H1 (cell line): ENCODE results near the gene DOP1A. TPM values are rescaled to one million over a fixed set of nuclear protein-coding genes. Genes with fewer than 3 reads are reported as not detected.

Experiments
- CTCF ChIA-PET: fragments of 300-600 bp; sonication (Branson Sonifier 250); formaldehyde crosslinking; loops from one replicate; lab custom pipeline; 2021; ENCODE audit not compliant: partially characterized antibody; lab: Charles Lee
- POLR2A ChIA-PET: fragments of 300-600 bp; sonication (Branson Sonifier 250); formaldehyde crosslinking; loops from one replicate; lab custom pipeline; 2021; ENCODE audit warnings: inconsistent platforms; ENCODE audit not compliant: partially characterized antibody; lab: Charles Lee
- DNase-seq, 2 experiments: peaks; one replicate each; pipeline versions ENCODE4 v3.0.0 to v3.0.0-alpha.2; 2010 to 2022; ENCODE audit warnings: low spot score in 2 of 2, low read depth in 1 of 2, mixed read lengths in 1 of 2
- FAIRE-seq: peaks from 2 replicates; lab custom pipeline; 2011; peaks lifted over from hg19 to GRCh38; lab: Jason Lieb, UNC
- H2AFZ ChIP-seq: 2 replicates; pipeline ENCODE4 v1.8.1; 2012; ENCODE audit warnings: low read length, inconsistent platforms
- H2AK5ac ChIP-seq: 2 replicates; pipeline ENCODE4 v1.6.1; 2013; ENCODE audit warnings: low read depth, low read length
- H2BK120ac ChIP-seq: replicated peaks from 2 replicates; pipeline ENCODE3; 2013; ENCODE audit warnings: low read depth, low read length, inconsistent platforms
- H2BK12ac ChIP-seq: 2 replicates; pipeline ENCODE4 v1.6.1; 2013; ENCODE audit warnings: low read depth, low read length
- H2BK15ac ChIP-seq: 2 replicates; pipeline ENCODE4 v1.6.1; 2013; ENCODE audit warnings: low read length
- H2BK20ac ChIP-seq: 2 replicates; pipeline ENCODE4 v1.6.1; 2013; ENCODE audit warnings: low read length
- H2BK5ac ChIP-seq: 2 replicates; pipeline ENCODE4 v1.6.1; 2013; ENCODE audit warnings: low read depth, low read length
- H3K14ac ChIP-seq: 2 replicates; pipeline ENCODE4 v1.6.1; 2013; ENCODE audit warnings: inconsistent platforms; ENCODE audit not compliant: insufficient read length
- H3K18ac ChIP-seq: 2 replicates; pipeline ENCODE4 v1.6.1; 2013; ENCODE audit warnings: low read length; ENCODE audit errors: extremely low read depth
- H3K23ac ChIP-seq: 2 replicates; pipeline ENCODE4 v1.6.1; 2013; ENCODE audit warnings: inconsistent platforms; ENCODE audit not compliant: insufficient read length
- H3K23me2 ChIP-seq: 2 replicates; pipeline ENCODE4 v1.6.1; 2013; ENCODE audit warnings: low read depth, low read length
- H3K27ac ChIP-seq: 2 replicates; pipeline ENCODE4 v1.6.1; 2011; ENCODE audit warnings: low read depth, low read length, inconsistent platforms
- H3K27me3 ChIP-seq, 4 experiments: replicated peaks in 1 of 4; 1 replicate in 1 of 4; 2 replicates in 3 of 4; pipeline versions ENCODE4 v1.6.1 to v1.8.1; 2011 to 2013; ENCODE audit warnings: low read length in 3 of 4, mild to moderate bottlenecking in 3 of 4, inconsistent platforms in 2 of 4, mixed read lengths in 2 of 4, moderate library complexity in 1 of 4; ENCODE audit not compliant: control insufficient read depth in 3 of 4, insufficient read depth in 3 of 4; ENCODE audit errors: extremely low read depth in 1 of 4
- H3K36me3 ChIP-seq, 4 experiments: 2 replicates each; pipeline versions ENCODE4 v1.6.1 to v1.8.1; 2011 to 2013; ENCODE audit warnings: mild to moderate bottlenecking in 4 of 4, low read length in 3 of 4, moderate library complexity in 2 of 4, control low read depth in 1 of 4, inconsistent platforms in 1 of 4; ENCODE audit not compliant: insufficient read depth in 4 of 4, control insufficient read depth in 2 of 4
- H3K4ac ChIP-seq: replicated peaks from 2 replicates; pipeline ENCODE3; 2013; ENCODE audit warnings: low read length, low read depth, mixed read lengths, inconsistent platforms; ENCODE audit not compliant: insufficient read length
- H3K4me1 ChIP-seq, 4 experiments: replicated peaks in 1 of 4; 1 replicate in 1 of 4; 2 replicates in 3 of 4; pipeline versions ENCODE4 v1.6.1 to v1.8.1; 2011 to 2013; ENCODE audit warnings: low read length in 3 of 4, inconsistent platforms in 2 of 4, mixed read lengths in 1 of 4; ENCODE audit not compliant: insufficient read depth in 4 of 4, control insufficient read depth in 3 of 4
- H3K4me2 ChIP-seq, 2 experiments: 2 replicates each; pipeline versions ENCODE4 v1.6.1 to v1.8.1; 2011 to 2013; ENCODE audit warnings: low read depth in 2 of 2, low read length in 2 of 2, control low read depth in 1 of 2, inconsistent platforms in 1 of 2, mild to moderate bottlenecking in 1 of 2; ENCODE audit not compliant: insufficient read depth in 1 of 2
- H3K4me3 ChIP-seq, 4 experiments: fragments of 200-600, 300-600 bp in 1 of 4; sonication (generic), shearing (Covaris generic), sonication (Bioruptor Twin) in 1 of 4; 2 replicates each; pipeline versions ENCODE4 v1.5.1 to v1.8.1; 2011 to 2016; ENCODE audit warnings: low read length in 4 of 4, low read depth in 3 of 4, control low read depth in 2 of 4, inconsistent platforms in 2 of 4, mild to moderate bottlenecking in 2 of 4, mixed read lengths in 1 of 4, moderate library complexity in 1 of 4; ENCODE audit not compliant: insufficient read depth in 2 of 4; ENCODE audit errors: extremely low read depth in 1 of 4
- H3K56ac ChIP-seq: replicated peaks from 2 replicates; pipeline ENCODE3; 2013; ENCODE audit warnings: low read depth, mild to moderate bottlenecking, mixed read lengths, low read length, inconsistent platforms; ENCODE audit not compliant: insufficient read length
- H3K79me1 ChIP-seq: 2 replicates; pipeline ENCODE4 v1.6.1; 2013; ENCODE audit warnings: low read depth, low read length, control low read depth
- H3K79me2 ChIP-seq, 2 experiments: 2 replicates each; pipeline versions ENCODE4 v1.6.1 to v1.8.1; 2012 to 2013; ENCODE audit warnings: low read length in 2 of 2, mild to moderate bottlenecking in 2 of 2, inconsistent platforms in 1 of 2; ENCODE audit not compliant: insufficient read depth in 2 of 2, control insufficient read depth in 1 of 2
- H3K9ac ChIP-seq, 4 experiments: replicated peaks in 1 of 4; 1 replicate in 1 of 4; 2 replicates in 3 of 4; pipeline versions ENCODE4 v1.6.1 to v1.8.1; 2011 to 2013; ENCODE audit warnings: low read depth in 3 of 4, low read length in 3 of 4, control low read depth in 2 of 4, mild to moderate bottlenecking in 2 of 4, moderate library complexity in 2 of 4, inconsistent platforms in 1 of 4; ENCODE audit errors: extremely low read depth in 1 of 4
- H3K9me3 ChIP-seq, 2 experiments: 2 replicates each; pipeline versions ENCODE4 v1.6.1 to v1.8.1; 2012 to 2013; ENCODE audit warnings: mild to moderate bottlenecking in 2 of 2, moderate library complexity in 2 of 2, control low read depth in 1 of 2, inconsistent platforms in 1 of 2, low read depth in 1 of 2, low read length in 1 of 2, mixed read lengths in 1 of 2; ENCODE audit not compliant: insufficient read depth in 2 of 2
- H4K20me1 ChIP-seq, 2 experiments: replicated peaks in 1 of 2; 2 replicates each; pipeline versions ENCODE3 to v1.8.1; 2011 to 2013; ENCODE audit warnings: inconsistent platforms in 2 of 2, low read length in 2 of 2, mild to moderate bottlenecking in 1 of 2; ENCODE audit not compliant: insufficient read depth in 2 of 2, control insufficient read depth in 1 of 2
- H4K5ac ChIP-seq: 2 replicates; pipeline ENCODE4 v1.6.1; 2013; ENCODE audit warnings: low read length, low read depth, mixed read lengths, inconsistent platforms; ENCODE audit not compliant: insufficient read length
- H4K8ac ChIP-seq: 2 replicates; pipeline ENCODE4 v1.8.0; 2013; ENCODE audit warnings: mild to moderate bottlenecking, moderate library complexity, low read length, inconsistent platforms; ENCODE audit not compliant: insufficient read depth; ENCODE audit errors: extremely low read depth
- H4K91ac ChIP-seq: replicated peaks from 2 replicates; pipeline ENCODE3; 2013; ENCODE audit warnings: low read length, mixed read lengths, inconsistent platforms; ENCODE audit not compliant: insufficient read length
- CBX8 ChIP-seq: fragments of 300-800, 300-1000 bp; sonication (generic); IDR thresholded peaks from 2 replicates; pipeline ENCODE4 v1.7.1; 2016; ENCODE audit warnings: low read depth, low read length, borderline replicate concordance
- GTF2F1 ChIP-seq: IDR thresholded peaks from 2 replicates; pipeline ENCODE4 v1.6.1; 2012; ENCODE audit warnings: low read depth, low read length, improper control_type of control experiment, borderline replicate concordance
- RAD21 ChIP-seq, 2 experiments: IDR thresholded peaks in 1 of 2; conservative IDR thresholded peaks in 1 of 2; 2 replicates each; pipeline ENCODE4 v1.6.1; 2011; ENCODE audit warnings: low read depth in 2 of 2, low read length in 2 of 2, improper control_type of control experiment in 1 of 2, inconsistent platforms in 1 of 2, mild to moderate bottlenecking in 1 of 2, moderate library complexity in 1 of 2
- SP4 ChIP-seq: IDR thresholded peaks from 2 replicates; pipeline ENCODE4 v1.6.1; 2012; ENCODE audit warnings: low read length, inconsistent platforms
- WGBS, 2 experiments: shearing (Covaris generic) in 1 of 2; methylation state at CpG; one replicate each; pipeline versions ENCODE4 v1.1.6 to v1.1.7; 2013 to 2015; ENCODE audit warnings: low lambda C conversion rate in 2 of 2, mixed read lengths in 2 of 2, inconsistent platforms in 1 of 2, low coverage in 1 of 2, missing lambda C conversion rate in 1 of 2; ENCODE audit not compliant: insufficient replicate concordance in 2 of 2, insufficient coverage in 1 of 2, insufficient read length in 1 of 2; ENCODE audit errors: extremely low coverage in 1 of 2, missing lambda C conversion rate in 1 of 2; 5-methylcytosine and 5-hydroxymethylcytosine counted together
- polyA plus RNA-seq, 7 experiments: library from polyadenylated mRNA; depleted of rRNA in 3 of 7; stranded (reverse) in 5 of 7; unstranded in 2 of 7; fragments of >200 nt in 5 of 7; fragments of 200-250 nt in 2 of 7; gene quantifications; 1 replicate in 5 of 7; 2 replicates in 1 of 7; 4 replicates in 1 of 7; pipeline versions ENCODE4 v1.2.1 to v1.2.3, GENCODE V29; 2011 to 2013; ENCODE audit warnings: missing spikeins in 2 of 7, mixed read lengths in 2 of 7
- total RNA-seq: library from RNA; stranded (reverse); fragmentation: NEBNext Ultra II Directional; extraction: Animal tissue kit (Norgen Biotek cat#: 25700); gene quantifications from 2 replicates; pipeline ENCODE4 v1.2.1, GENCODE V29; 2021

Gene DOP1A
- total and polyA plus RNA-seq, 2 of the 8 experiments (the other 6 are each of a cell fraction or from before 2014, with no cell fraction given), result 7.5 to 14.7 TPM

DNA sequence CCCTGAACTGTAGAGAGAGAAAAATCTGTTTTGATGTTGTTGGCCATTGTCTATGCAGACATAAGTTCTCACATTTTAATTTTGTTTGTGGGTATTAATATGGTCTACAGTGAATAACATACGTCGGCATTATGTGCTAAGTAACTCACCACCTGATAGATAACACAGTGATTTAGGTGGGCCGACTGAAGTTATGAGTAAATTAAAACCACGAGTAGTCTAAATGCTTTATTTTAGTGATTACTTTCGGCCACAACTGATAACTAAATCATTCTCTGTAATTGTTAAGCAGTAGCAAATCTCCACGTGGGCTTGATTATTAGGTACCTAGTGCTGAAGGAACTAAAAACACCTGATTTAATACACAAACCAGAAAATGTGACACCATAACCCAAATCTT, 1.1 kb downstream of the DOP1A start:
- Histone ChIP-seq H3K23me2 (no peaks in the 10 kb centered on the region), H2AFZ (no peak overlapping the region), H4K91ac (no peak overlapping the region), H3K4me2 (peak overlapping the region; percentile 62 to 81), H3K79me2 (peaks cover 0 to 61% of the 10 kb centered on the region in 2 experiments; a peak in 3 of 4 replicates), H2BK5ac (no peak overlapping the region), H3K56ac (no peak overlapping the region), H3K4me3 (peak overlapping the region; percentile 53 to 85 (median 66); a peak in 7 of 8 replicates), H3K23ac (no peak overlapping the region), H3K36me3 (no peaks in the 10 kb centered on the region), H2BK15ac (no peak overlapping the region), H4K5ac (peak overlapping the region; percentile 76), H3K4me1 (peaks cover 0 to 15% (median 4%) of the 10 kb centered on the region in 4 experiments; a peak in 2 of 7 replicates), H3K27me3 (no peaks in the 10 kb centered on the region), H3K18ac (no peak overlapping the region), H4K20me1 (no peaks in the 10 kb centered on the region), H2AK5ac (no peak overlapping the region), H3K14ac (no peak overlapping the region), H3K4ac (no peak overlapping the region), H3K9ac (peak overlapping the region in 3 of 4 experiments; percentile 55 to 79 (median 59); a peak in 5 of 7 replicates), H2BK120ac (no peak overlapping the region), H2BK12ac (no peak overlapping the region), H4K8ac (no peak overlapping the region), H3K27ac (peak overlapping the region; percentile 87), H3K79me1 (no peaks in the 10 kb centered on the region), H2BK20ac (no peak overlapping the region), H3K9me3 (no peaks in the 10 kb centered on the region)
- DNase-seq (no peak), FAIRE-seq (no peak)
- TF ChIP-seq RAD21 (IDR thresholded peaks at IDR 0.05 in 1 of 2, conservative IDR thresholded peaks at IDR 0.05 in 1 of 2; ENCODE audit: low read depth in 2 of 2, low read length in 2 of 2) (no peak), CBX8 (no peak), GTF2F1 (no peak), SP4 (no peak)
- CTCF ChIA-PET, result interaction anchor here (0.9 to 4.1 kb wide), 7 partner anchors 27 to 445 kb away, joined by 3 to 35 read pairs (median 5); partner anchors contain the start of gene PRSS35
- POLR2A ChIA-PET, result interaction anchor here (1.1 to 1.7 kb wide), 2 partner anchors 10 to 31 kb away, joined by 4 to 6 read pairs; no protein-coding TSS in a partner anchor
- WGBS, 2 experiments, result 41% methylated on average over 6 of the region's 6 CpGs; no CpG with 5 or more reads in 1 of the 2 experiments
